ENCODE data around the gene CD163L1.

- TF ChIP-seq SMAD1 (IDR thresholded peaks at IDR 0.05; ENCODE audit: low read depth, low read length, partially characterized antibody) = no peak
- TF ChIP-seq POLR2A (conservative IDR thresholded peaks at IDR 0.05) = no peak
- no peak for TF ChIP-seq CTCF (IDR thresholded peaks at IDR 0.05 in 2 of 3, conservative IDR thresholded peaks at IDR 0.05 in 1 of 3; ENCODE audit: insufficient read depth in 2 of 3, low read depth in 1 of 3, low read length in 3 of 3)
- TF ChIP-seq BCOR (IDR thresholded peaks at IDR 0.05) = no peak
Measured at GRCh38 chr12:7403466-7403865, 40.5 kb downstream of the CD163L1 start.

Data from K562 (cell line).